Tibial nerve (tissue), 4 donors: ENCODE results near the gene PKNOX1.
"Not testable (repeated sequence)": the region's sequence is repeated elsewhere in the genome, so short reads cannot be mapped to it uniquely, and the experiment has no call there.

ENCODE experiments used
- CTCF ChIP-seq, 5 experiments: fragments of 200-600 bp in 3 of 5; fragments of 450-650 bp in 2 of 5; sonication (generic) in 3 of 5; IDR thresholded peaks; one replicate each; pipeline ENCODE4 v1.5.1; 2016 to 2019; ENCODE audit warnings: antibody characterized with exemption in 5 of 5, mild to moderate bottlenecking in 3 of 5, moderate library complexity in 2 of 5
- EP300 ChIP-seq, 2 donors: sonication (generic); formaldehyde crosslinking; IDR thresholded peaks; one replicate each; pipeline ENCODE4 v1.6.1; 2017; ENCODE audit warnings: antibody characterized with exemption in 2 of 2, mild to moderate bottlenecking in 1 of 2

GRCh38 chr21:43043291-43043690 lies 68.9 kb downstream of the PKNOX1 start:
- not testable (repeated sequence) for TF ChIP-seq EP300, CTCF (IDR thresholded peaks at IDR 0.05)
